Adrenal gland (tissue), 5 donors: ENCODE measurements around the gene ACVR1C.

Source experiments
- CTCF ChIP-seq, 6 experiments: fragments of 450-650 bp in 4 of 6; fragments of 200-600 bp in 2 of 6; sonication (generic) in 1 of 6; IDR thresholded peaks; 1 replicate in 5 of 6; 2 replicates in 1 of 6; pipeline versions ENCODE4 v1.5.1 to v1.8.0; 2016 to 2021; ENCODE audit warnings: antibody characterized with exemption in 6 of 6, mild to moderate bottlenecking in 2 of 6, moderate library complexity in 1 of 6
- POLR2A ChIP-seq, 2 donors: fragments of 450-650 bp; IDR thresholded peaks; one replicate each; pipeline ENCODE4 v1.6.1; 2017; ENCODE audit warnings: antibody characterized with exemption in 2 of 2, mild to moderate bottlenecking in 2 of 2, moderate library complexity in 1 of 2
- donor health status: DM: no; HTN: no; CAD: no.

- TF ChIP-seq POLR2A (IDR thresholded peaks at IDR 0.05): no peak
- no peak for TF ChIP-seq CTCF (IDR thresholded peaks at IDR 0.05)
Observed at GRCh38 chr2:157677941-157678340, 49.3 kb upstream of the ACVR1C start.
